ENCODE data around the gene MCIDAS. TPM values are rescaled to one million over a fixed set of nuclear protein-coding genes. Genes with fewer than 3 reads are reported as not detected.
A peak's percentile ranks its signal among the peaks of the same experiment; 100 is the strongest.

MCIDAS gene
- total and polyA plus RNA-seq, 2 of the 4 experiments (the other 2 are of a cell fraction) = not detected

DNA sequence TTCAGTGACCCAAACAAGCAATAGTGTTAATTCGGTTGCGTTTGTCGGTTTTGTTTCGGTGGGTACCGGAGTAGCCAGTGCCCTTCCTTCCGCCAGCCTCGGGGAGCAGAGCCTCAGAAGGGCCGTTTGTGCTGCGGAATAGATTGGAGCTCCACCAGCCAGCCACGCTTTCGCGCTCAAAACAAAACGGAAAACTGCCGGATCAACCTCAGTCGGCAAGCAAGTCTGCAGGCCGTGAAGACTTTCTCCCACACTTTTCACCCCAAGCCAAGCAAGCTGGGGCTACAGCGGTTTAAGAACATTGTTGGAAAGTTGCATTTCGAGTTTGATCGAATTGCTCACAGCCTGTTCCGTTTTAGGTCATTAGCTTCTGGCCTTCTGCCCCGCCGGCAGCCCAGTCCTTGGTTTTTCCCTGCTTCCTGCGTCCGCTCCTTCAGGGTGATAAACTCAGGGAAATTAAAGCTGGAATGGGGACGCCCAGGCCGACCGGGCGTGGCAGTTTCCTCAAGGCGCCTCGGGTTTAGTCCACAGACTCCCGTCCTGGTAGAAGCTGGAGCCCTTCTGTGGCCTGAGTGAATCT, 7.1 kb upstream of the MCIDAS start:
- Histone ChIP-seq H4K8ac (ENCODE audit: low read depth in 2 of 2, low read length in 2 of 2) (no peak overlapping the region), H2BK5ac (ENCODE audit: low read depth, low read length, poor library complexity, severe bottlenecking) (no peak overlapping the region), H3K23ac (ENCODE audit: low read depth, low read length) (peak overlapping the region; percentile 91), H3K9me1 (ENCODE audit: insufficient read depth, low read length) (no peaks in the 10 kb centered on the region), H3K4ac (ENCODE audit: low read depth, low read length) (no peak overlapping the region), H3K4me1 (ENCODE audit: control insufficient read depth, insufficient read depth, low read length) (peaks cover 9% of the 10 kb centered on the region; the same call in 1 of the 2 replicates), H3K9me3 (ENCODE audit: control insufficient read depth, insufficient read depth, low read length) (peaks cover 4% of the 10 kb centered on the region; the same call in 1 of the 2 replicates), H3K18ac (ENCODE audit: low read depth, low read length) (no peak overlapping the region), H4K5ac (ENCODE audit: low read depth, low read length) (no peak overlapping the region), H3K9ac (ENCODE audit: low read depth, low read length) (no peak overlapping the region), H2BK15ac (ENCODE audit: low read depth, low read length) (no peak overlapping the region), H3K79me1 (ENCODE audit: low read depth in 1 of 2, low read length in 2 of 2) (no peaks in the 10 kb centered on the region), H3K36me3 (ENCODE audit: control insufficient read depth, insufficient read depth, low read length) (no peaks in the 10 kb centered on the region), H3K4me3 (ENCODE audit: insufficient read depth, low read depth, low read length) (peak overlapping the region; percentile 42), H2AK5ac (ENCODE audit: low read depth, low read length) (no peak overlapping the region), H3K27ac (ENCODE audit: insufficient read depth, low read length) (no peak overlapping the region), H2BK20ac (ENCODE audit: low read depth, low read length) (no peak overlapping the region), H3K14ac (replicated peaks; ENCODE audit: low read depth, low read length) (no peak overlapping the region), H2AK9ac (replicated peaks; ENCODE audit: low read depth, low read length, poor library complexity) (no peak overlapping the region), H3K56ac (ENCODE audit: extremely low read depth, insufficient read depth, low read length) (no peak overlapping the region), H4K91ac (ENCODE audit: insufficient read depth, low read depth, low read length) (no peak overlapping the region), H3K27me3 (ENCODE audit: control insufficient read depth, insufficient read depth, low read length) (peaks cover 71% of the 10 kb centered on the region), H2BK120ac (ENCODE audit: low read depth, low read length) (no peak overlapping the region), H3K4me2 (ENCODE audit: low read depth, low read length) (peak overlapping the region; percentile 81), H2AFZ (replicated peaks; ENCODE audit: low read length, poor library complexity) (peak overlapping the region; percentile 88), H4K20me1 (ENCODE audit: insufficient read depth, low read length) (peaks cover 15% of the 10 kb centered on the region; the same call in 1 of the 2 replicates)
- dilution Hi-C loops (cut with HindIII; ENCODE audit: low sequenced_read_pairs, unreplicated experiment) (no loop called here), intact Hi-C loops (cut with micrococcal nuclease) (no loop called here), in situ Hi-C loops (cut with MboI; ENCODE audit: low sequenced_read_pairs) (no loop called here)
- ChIA-PET CTCF (interaction anchor here (0.6 to 1.3 kb wide), 2 partner anchors 12 to 18 kb away, joined by 3 to 9 read pairs; no protein-coding TSS in a partner anchor), POLR2A (ENCODE audit: unreplicated experiment) (interaction anchor here (0.6 kb wide), 1 partner anchor 924 kb away, joined by 4 read pairs; the partner anchor contains the start of gene ARL15)
- DNase-seq (peak; percentile 19), ATAC-seq (ENCODE audit: low read depth) (peak; percentile 9; the same call in 1 of the 2 replicates)
- no TSS peak for BruUV-seq (replicated peaks)
- TF ChIP-seq MAFK (IDR thresholded peaks at IDR 0.05; ENCODE audit: low read depth, low read length) (no peak), CHD1 (IDR thresholded peaks at IDR 0.05; ENCODE audit: low read depth, low read length) (no peak), RAD21 (IDR thresholded peaks at IDR 0.05; ENCODE audit: low read length) (no peak), RCOR1 (IDR thresholded peaks at IDR 0.05; ENCODE audit: insufficient replicate concordance, low read length) (no peak)
- TF ChIP-seq, protein P1, sequence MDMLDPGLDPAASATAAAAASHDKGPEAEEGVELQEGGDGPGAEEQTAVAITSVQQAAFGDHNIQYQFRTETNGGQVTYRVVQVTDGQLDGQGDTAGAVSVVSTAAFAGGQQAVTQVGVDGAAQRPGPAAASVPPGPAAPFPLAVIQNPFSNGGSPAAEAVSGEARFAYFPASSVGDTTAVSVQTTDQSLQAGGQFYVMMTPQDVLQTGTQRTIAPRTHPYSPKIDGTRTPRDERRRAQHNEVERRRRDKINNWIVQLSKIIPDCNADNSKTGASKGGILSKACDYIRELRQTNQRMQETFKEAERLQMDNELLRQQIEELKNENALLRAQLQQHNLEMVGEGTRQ (IDR thresholded peaks at IDR 0.05; ENCODE audit: low read depth, low read length) = no peak
- WGBS, 2 experiments (ENCODE audit: extremely low coverage in 2 of 2, insufficient read length in 1 of 2) = 7% methylated on average over 21 of the region's 31 CpGs; no CpG with 5 or more reads in 1 of the 2 experiments

Data from IMR-90 (cell line).